Activated CD4-positive, alpha-beta memory T cell treated with anti-CD3 and anti-CD28 coated beads for 36 hours (primary cell): Measurements from ENCODE around the gene KIF21B. TPM values are rescaled to one million over a fixed set of nuclear protein-coding genes. Genes with fewer than 3 reads are reported as not detected.
"Not testable (repeated sequence)": the region's sequence is repeated elsewhere in the genome, so short reads cannot be mapped to it uniquely, and the experiment has no call there.

ENCODE experiments used
- CTCF ChIA-PET: fragments of 350-600 bp; sonication (Branson Sonifier 250); formaldehyde crosslinking; loops from one replicate; lab custom pipeline; 2021; ENCODE audit warnings: antibody characterized with exemption, inconsistent platforms; lab: Charles Lee
- POLR2A ChIA-PET: fragments of 350-600 bp; sonication (Branson Sonifier 250); formaldehyde crosslinking; loops from one replicate; lab custom pipeline; 2021; ENCODE audit warnings: antibody characterized with exemption; lab: Charles Lee
- DNase-seq: peaks from one replicate; pipeline ENCODE4 v3.0.0-alpha.2; 2020
- H3K27ac Mint-ChIP-seq: one replicate; pipeline ENCODE4 v1.8.0; 2021; ENCODE audit warnings: mixed read lengths
- H3K27me3 Mint-ChIP-seq: one replicate; pipeline ENCODE4 v1.8.0; 2021; ENCODE audit warnings: mixed read lengths
- H3K36me3 Mint-ChIP-seq: one replicate; pipeline ENCODE4 v1.8.0; 2021; ENCODE audit warnings: mixed read lengths
- H3K4me1 Mint-ChIP-seq: one replicate; pipeline ENCODE4 v1.8.0; 2021; ENCODE audit warnings: low read depth, mixed read lengths
- H3K4me3 Mint-ChIP-seq: one replicate; pipeline ENCODE4 v1.8.0; 2021; ENCODE audit warnings: mild to moderate bottlenecking, mixed read lengths
- H3K9me3 Mint-ChIP-seq: one replicate; pipeline ENCODE4 v1.8.0; 2021; ENCODE audit warnings: mixed read lengths
- intact Hi-C: fragments of 100-400 bp; cut with micrococcal nuclease; formaldehyde crosslinking; loops from one replicate; pipeline ENCODE4 v1.15.1; 2023
- total RNA-seq, 2 experiments: library from RNA; stranded (reverse); gene quantifications; one replicate each; pipeline ENCODE4 v1.2.3, GENCODE V29; 2021

Gene KIF21B
- total RNA-seq, 2 experiments from 2014 or later = 56.6 to 58.7 TPM

- CTCF ChIA-PET = interaction anchor here (2.4 to 17.1 kb wide), 3 partner anchors 11 to 151 kb away, joined by 14 to 433 read pairs (median 35); no protein-coding TSS in a partner anchor
- intact Hi-C loops = no loop called here
- Mint-ChIP-seq H3K27me3 (no peaks in the 10 kb centered on the region), H3K27ac (no peak overlapping the region), H3K4me1 (no peaks in the 10 kb centered on the region), H3K36me3 (peaks cover 15% of the 10 kb centered on the region), H3K4me3 (no peak overlapping the region), H3K9me3 (no peaks in the 10 kb centered on the region)
- DNase-seq = no peak
- POLR2A ChIA-PET = no interaction called here
These were observed 54.8 kb downstream of the KIF21B start for GRCh38 chr1:200968469-200969410.

GRCh38 chr1:200967693-200968468 is 55.6 kb downstream of the KIF21B start:
- H3K9me3 Mint-ChIP-seq = no peaks in the 10 kb centered on the region
- no peak overlapping the region for H3K4me3 Mint-ChIP-seq
- no peaks in the 10 kb centered on the region for H3K27me3 Mint-ChIP-seq
- H3K36me3 Mint-ChIP-seq = peaks cover 11% of the 10 kb centered on the region
- CTCF ChIA-PET = interaction anchor here (0.5 to 17.1 kb wide), 3 partner anchors 11 to 900 kb away, joined by 3 to 433 read pairs (median 14); no protein-coding TSS in a partner anchor
- no peaks in the 10 kb centered on the region for H3K4me1 Mint-ChIP-seq
- H3K27ac Mint-ChIP-seq = no peak overlapping the region
- DNase-seq = no peak
- intact Hi-C loops = no loop called here
- POLR2A ChIA-PET = no interaction called here

- ChIA-PET CTCF (no interaction called here), POLR2A (no interaction called here)
- H3K27me3 Mint-ChIP-seq = no peaks in the 10 kb centered on the region
These were observed 56.6 kb downstream of the KIF21B start for GRCh38 chr1:200966934-200967333.

GRCh38 chr1:200965111-200965805 is 58.3 kb downstream of the KIF21B start:
- Mint-ChIP-seq H3K9me3 (no peaks in the 10 kb centered on the region), H3K27ac (no peak overlapping the region), H3K27me3 (no peaks in the 10 kb centered on the region), H3K36me3 (no peaks in the 10 kb centered on the region), H3K4me3 (no peak overlapping the region), H3K4me1 (no peaks in the 10 kb centered on the region)
- no peak for DNase-seq
- POLR2A ChIA-PET = no interaction called here
- intact Hi-C loops = no loop called here
- CTCF ChIA-PET = interaction anchor here (0.6 to 1.2 kb wide), 2 partner anchors 15 to 77 kb away, joined by 3 to 4 read pairs; no protein-coding TSS in a partner anchor

More at GRCh38 chr1:200966934-200967333, 56.6 kb downstream of the KIF21B start:
- Mint-ChIP-seq H3K4me1 (no peaks in the 10 kb centered on the region), H3K27ac (no peak overlapping the region), H3K9me3 (no peaks in the 10 kb centered on the region), H3K4me3 (no peak overlapping the region), H3K36me3 (peaks cover 8% of the 10 kb centered on the region)
- intact Hi-C loops = no loop called here
- no peak for DNase-seq

- H3K4me1 Mint-ChIP-seq, DNase-seq, H3K4me3 Mint-ChIP-seq, intact Hi-C loops, H3K27ac Mint-ChIP-seq, H3K27me3 Mint-ChIP-seq, H3K36me3 Mint-ChIP-seq, H3K9me3 Mint-ChIP-seq, POLR2A ChIA-PET: not testable (repeated sequence)
- CTCF ChIA-PET = interaction anchor here (3.2 kb wide), 1 partner anchor 8 kb away, joined by 12 read pairs; no protein-coding TSS in a partner anchor
These were observed 59.6 kb downstream of the KIF21B start for GRCh38 chr1:200963888-200964287.

- intact Hi-C loops = no loop called here
- POLR2A ChIA-PET = no interaction called here
These were observed 60.4 kb downstream of the KIF21B start for GRCh38 chr1:200963076-200963475.

GRCh38 chr1:200962631-200963030 is 60.9 kb downstream of the KIF21B start:
- Mint-ChIP-seq H3K4me1 (no peaks in the 10 kb centered on the region), H3K27ac (no peak overlapping the region), H3K9me3 (no peaks in the 10 kb centered on the region), H3K4me3 (no peak overlapping the region), H3K27me3 (no peaks in the 10 kb centered on the region), H3K36me3 (no peaks in the 10 kb centered on the region)
- intact Hi-C loops = no loop called here
- CTCF ChIA-PET = interaction anchor here (3.2 kb wide), 1 partner anchor 10 kb away, joined by 12 read pairs; no protein-coding TSS in a partner anchor
- POLR2A ChIA-PET = no interaction called here
- DNase-seq = no peak

More at GRCh38 chr1:200963076-200963475, 60.4 kb downstream of the KIF21B start:
- no peaks in the 10 kb centered on the region for H3K36me3 Mint-ChIP-seq
- no peaks in the 10 kb centered on the region for H3K4me1 Mint-ChIP-seq
- no peak for DNase-seq
- H3K27me3 Mint-ChIP-seq = no peaks in the 10 kb centered on the region
- CTCF ChIA-PET = interaction anchor here (3.2 kb wide), 1 partner anchor 9 kb away, joined by 12 read pairs; no protein-coding TSS in a partner anchor
- H3K9me3 Mint-ChIP-seq = no peaks in the 10 kb centered on the region
- H3K27ac Mint-ChIP-seq = no peak overlapping the region
- no peak overlapping the region for H3K4me3 Mint-ChIP-seq

GRCh38 chr1:200962151-200962550 is 61.4 kb downstream of the KIF21B start:
- H3K4me3 Mint-ChIP-seq, H3K27me3 Mint-ChIP-seq, H3K27ac Mint-ChIP-seq, POLR2A ChIA-PET, DNase-seq, H3K9me3 Mint-ChIP-seq, H3K36me3 Mint-ChIP-seq, H3K4me1 Mint-ChIP-seq, intact Hi-C loops: not testable (repeated sequence)
- CTCF ChIA-PET = interaction anchor here (3.2 kb wide), 1 partner anchor 10 kb away, joined by 12 read pairs; no protein-coding TSS in a partner anchor

- Mint-ChIP-seq H3K36me3 (no peaks in the 10 kb centered on the region), H3K4me3 (no peak overlapping the region), H3K27me3 (no peaks in the 10 kb centered on the region), H3K9me3 (no peaks in the 10 kb centered on the region), H3K27ac (no peak overlapping the region), H3K4me1 (no peaks in the 10 kb centered on the region)
- DNase-seq = no peak
- intact Hi-C loops = no loop called here
- ChIA-PET CTCF (interaction anchor here (2.1 to 3.2 kb wide), 2 partner anchors 11 to 19 kb away, joined by 8 to 12 read pairs; no protein-coding TSS in a partner anchor), POLR2A (no interaction called here)
These were observed 62.6 kb downstream of the KIF21B start for GRCh38 chr1:200960948-200961340.

- DNase-seq = no peak
- H3K4me1 Mint-ChIP-seq = no peaks in the 10 kb centered on the region
- no peaks in the 10 kb centered on the region for H3K36me3 Mint-ChIP-seq
- ChIA-PET POLR2A (no interaction called here), CTCF (interaction anchor here (0.7 to 2.1 kb wide), 2 partner anchors 11 to 19 kb away, joined by 3 to 8 read pairs; no protein-coding TSS in a partner anchor)
- H3K27me3 Mint-ChIP-seq = no peaks in the 10 kb centered on the region
- intact Hi-C loops = no loop called here
- no peaks in the 10 kb centered on the region for H3K9me3 Mint-ChIP-seq
- no peak overlapping the region for H3K27ac Mint-ChIP-seq
- H3K4me3 Mint-ChIP-seq = no peak overlapping the region
These were observed 63.1 kb downstream of the KIF21B start for GRCh38 chr1:200960236-200960947.

GRCh38 chr1:200959411-200959921 is 64.0 kb downstream of the KIF21B start:
- CTCF ChIA-PET = interaction anchor here (0.7 to 2.1 kb wide), 2 partner anchors 12 to 20 kb away, joined by 3 to 8 read pairs; no protein-coding TSS in a partner anchor
- POLR2A ChIA-PET = no interaction called here
- H3K27ac Mint-ChIP-seq = no peak overlapping the region

More at GRCh38 chr1:200959411-200959921, 64.0 kb downstream of the KIF21B start:
- no peak overlapping the region for H3K4me3 Mint-ChIP-seq
- H3K27me3 Mint-ChIP-seq = no peaks in the 10 kb centered on the region
- no peak for DNase-seq
- intact Hi-C loops = no loop called here
- H3K36me3 Mint-ChIP-seq = no peaks in the 10 kb centered on the region
- H3K9me3 Mint-ChIP-seq = no peaks in the 10 kb centered on the region
- no peaks in the 10 kb centered on the region for H3K4me1 Mint-ChIP-seq
